GM21619 (cell line): ENCODE measurements around the gene BTBD3.

ENCODE experiments used
- ATAC-seq: cut with Tn5 transposase; IDR thresholded peaks from one replicate; pipeline ENCODE4 v1.9.1; 2021; ENCODE audit not compliant: unreplicated experiment

The BTBD3 gene

GRCh38 chr20:11912659-11913415, 4.9 kb upstream of the BTBD3 start:
- ATAC-seq = no peak

- no peak for ATAC-seq
Measured at GRCh38 chr20:11918391-11918845, 725 bp downstream of the BTBD3 start.

- ATAC-seq = no peak
Measured at GRCh38 chr20:11918981-11919380, 1.3 kb downstream of the BTBD3 start.

GRCh38 chr20:11919581-11919980, 1.9 kb downstream of the BTBD3 start:
- ATAC-seq = no peak

- no peak for ATAC-seq
Measured at GRCh38 chr20:11920083-11920482, 2.4 kb downstream of the BTBD3 start.

GRCh38 chr20:11921321-11921720, 3.6 kb downstream of the BTBD3 start:
- ATAC-seq = no peak

GRCh38 chr20:11922561-11922960, 4.9 kb downstream of the BTBD3 start:
- ATAC-seq = no peak

- ATAC-seq = no peak
Measured at GRCh38 chr20:11924923-11925322, 7.2 kb downstream of the BTBD3 start.

GRCh38 chr20:11926292-11926998, 8.8 kb downstream of the BTBD3 start:
- ATAC-seq = no peak

GRCh38 chr20:11929947-11930346, 12.3 kb downstream of the BTBD3 start:
- no peak for ATAC-seq

- ATAC-seq = no peak
Measured at GRCh38 chr20:11935212-11936154, 17.8 kb downstream of the BTBD3 start.

- ATAC-seq = no peak
Measured at GRCh38 chr20:11936157-11936556, 18.5 kb downstream of the BTBD3 start.

- ATAC-seq = no peak
Measured at GRCh38 chr20:11937230-11937629, 19.5 kb downstream of the BTBD3 start.

- no peak for ATAC-seq
Measured at GRCh38 chr20:11941593-11942246, 24.0 kb downstream of the BTBD3 start.

GRCh38 chr20:11943778-11944177, 26.1 kb downstream of the BTBD3 start:
- no peak for ATAC-seq

- no peak for ATAC-seq
Measured at GRCh38 chr20:11948806-11949205, 31.1 kb downstream of the BTBD3 start.

GRCh38 chr20:11949711-11950110, 32.0 kb downstream of the BTBD3 start:
- no peak for ATAC-seq

- ATAC-seq = no peak
Measured at GRCh38 chr20:11951696-11952095, 34.0 kb downstream of the BTBD3 start.

GRCh38 chr20:11952639-11953038, 34.9 kb downstream of the BTBD3 start:
- no peak for ATAC-seq

GRCh38 chr20:11957911-11958310, 40.2 kb downstream of the BTBD3 start:
- no peak for ATAC-seq

- ATAC-seq = no peak
Measured at GRCh38 chr20:11958855-11959254, 41.2 kb downstream of the BTBD3 start.
